SK-N-SH (cell line): ENCODE results near the gene CKAP2.

ENCODE experiments used
- EZH2phosphoT487 ChIP-seq: fragments of 200-600 bp; sonication (generic); IDR thresholded peaks from 2 replicates; pipeline ENCODE4 v1.6.1; 2017; ENCODE audit warnings: low read depth, mixed run types, mild to moderate bottlenecking, antibody characterized with exemption, moderate library complexity, borderline replicate concordance
- FOSL2 ChIP-seq: IDR thresholded peaks from 2 replicates; pipeline ENCODE4 v1.4.0; 2012; ENCODE audit warnings: low read depth, mild to moderate bottlenecking, moderate library complexity, borderline replicate concordance
- JUND ChIP-seq: IDR thresholded peaks from 2 replicates; pipeline ENCODE4 v1.4.0; 2012
- MXI1 ChIP-seq: IDR thresholded peaks from 2 replicates; pipeline ENCODE4 v1.6.1; 2012; ENCODE audit warnings: mild to moderate bottlenecking, low read depth, low read length, improper control_type of control experiment
- NFIC ChIP-seq: IDR thresholded peaks from 2 replicates; pipeline ENCODE4 v1.4.0; 2012; ENCODE audit warnings: borderline replicate concordance
- POLR2AphosphoS5 ChIP-seq: IDR thresholded peaks from 2 replicates; pipeline ENCODE4 v1.6.1; 2012; ENCODE audit warnings: low read depth, low read length
- TAF1 ChIP-seq: IDR thresholded peaks from 2 replicates; pipeline ENCODE4 v1.6.1; 2012; ENCODE audit warnings: low read depth, mild to moderate bottlenecking, low read length, moderate library complexity, borderline replicate concordance
- TCF12 ChIP-seq: IDR thresholded peaks from 2 replicates; pipeline ENCODE4 v1.4.0; 2012
- TEAD4 ChIP-seq: IDR thresholded peaks from 2 replicates; pipeline ENCODE4 v1.4.0; 2012; ENCODE audit warnings: mild to moderate bottlenecking, borderline replicate concordance; ENCODE audit not compliant: insufficient read depth
- TF ChIP-seq, protein P1 (sequence below): fragments of 200-600 bp; sonication (generic); IDR thresholded peaks from 2 replicates; pipeline ENCODE4 v1.6.1; 2017; ENCODE audit warnings: antibody characterized with exemption, mild to moderate bottlenecking, moderate library complexity
- TF ChIP-seq, protein P2 (sequence below): fragments of 150-350 bp; IDR thresholded peaks from 2 replicates; pipeline ENCODE4 v1.6.1; 2017; ENCODE audit warnings: antibody characterized with exemption, low read length, low read depth, borderline replicate concordance

DNA sequence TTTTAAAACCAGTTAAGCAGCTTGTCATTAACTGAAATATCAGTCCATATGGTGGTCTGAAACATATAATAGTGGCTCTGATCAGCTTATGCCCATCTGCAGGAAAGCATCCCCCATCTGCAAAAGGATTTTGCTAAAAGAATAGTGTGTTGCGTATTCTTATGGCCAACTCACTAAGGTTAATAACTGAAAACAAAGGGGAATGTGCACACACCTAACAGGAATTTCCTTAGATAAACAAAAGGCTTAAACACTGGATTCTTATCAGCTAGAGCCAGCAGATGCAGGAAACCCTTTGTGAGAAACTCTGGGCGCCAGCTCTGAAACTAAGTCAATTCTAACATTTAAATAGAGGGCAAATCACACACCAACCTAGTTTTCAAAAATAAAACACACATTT is 27.0 kb upstream of the CKAP2 start:
- TF ChIP-seq JUND (no peak), MXI1 (no peak), EZH2phosphoT487 (no peak), TAF1 (no peak), NFIC (no peak), TCF12 (no peak), TEAD4 (no peak), POLR2AphosphoS5 (no peak), FOSL2 (no peak)
- TF ChIP-seq, protein P1, sequence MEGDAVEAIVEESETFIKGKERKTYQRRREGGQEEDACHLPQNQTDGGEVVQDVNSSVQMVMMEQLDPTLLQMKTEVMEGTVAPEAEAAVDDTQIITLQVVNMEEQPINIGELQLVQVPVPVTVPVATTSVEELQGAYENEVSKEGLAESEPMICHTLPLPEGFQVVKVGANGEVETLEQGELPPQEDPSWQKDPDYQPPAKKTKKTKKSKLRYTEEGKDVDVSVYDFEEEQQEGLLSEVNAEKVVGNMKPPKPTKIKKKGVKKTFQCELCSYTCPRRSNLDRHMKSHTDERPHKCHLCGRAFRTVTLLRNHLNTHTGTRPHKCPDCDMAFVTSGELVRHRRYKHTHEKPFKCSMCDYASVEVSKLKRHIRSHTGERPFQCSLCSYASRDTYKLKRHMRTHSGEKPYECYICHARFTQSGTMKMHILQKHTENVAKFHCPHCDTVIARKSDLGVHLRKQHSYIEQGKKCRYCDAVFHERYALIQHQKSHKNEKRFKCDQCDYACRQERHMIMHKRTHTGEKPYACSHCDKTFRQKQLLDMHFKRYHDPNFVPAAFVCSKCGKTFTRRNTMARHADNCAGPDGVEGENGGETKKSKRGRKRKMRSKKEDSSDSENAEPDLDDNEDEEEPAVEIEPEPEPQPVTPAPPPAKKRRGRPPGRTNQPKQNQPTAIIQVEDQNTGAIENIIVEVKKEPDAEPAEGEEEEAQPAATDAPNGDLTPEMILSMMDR: no peak
- TF ChIP-seq, protein P2, sequence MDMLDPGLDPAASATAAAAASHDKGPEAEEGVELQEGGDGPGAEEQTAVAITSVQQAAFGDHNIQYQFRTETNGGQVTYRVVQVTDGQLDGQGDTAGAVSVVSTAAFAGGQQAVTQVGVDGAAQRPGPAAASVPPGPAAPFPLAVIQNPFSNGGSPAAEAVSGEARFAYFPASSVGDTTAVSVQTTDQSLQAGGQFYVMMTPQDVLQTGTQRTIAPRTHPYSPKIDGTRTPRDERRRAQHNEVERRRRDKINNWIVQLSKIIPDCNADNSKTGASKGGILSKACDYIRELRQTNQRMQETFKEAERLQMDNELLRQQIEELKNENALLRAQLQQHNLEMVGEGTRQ: no peak
